Effector memory CD4-positive, alpha-beta T cell (primary cell): ENCODE measurements around the gene RHOBTB1.
"Not testable (repeated sequence)": the region's sequence is repeated elsewhere in the genome, so short reads cannot be mapped to it uniquely, and the experiment has no call there.

Experiments
- DNase-seq, 3 donors: peaks; one replicate each; pipeline ENCODE4 v3.0.0-alpha.2; 2020
- H3K27ac ChIP-seq: 2 replicates; pipeline ENCODE4 v1.7.0; 2013; ENCODE audit warnings: mild to moderate bottlenecking, low read length, moderate library complexity; ENCODE audit not compliant: insufficient read depth, poor library complexity, severe bottlenecking
- H3K27me3 ChIP-seq: replicated peaks from 2 replicates; pipeline ENCODE4 v1.7.0; 2013; ENCODE audit warnings: mild to moderate bottlenecking, low read length; ENCODE audit not compliant: insufficient read depth, control insufficient read depth, poor library complexity, severe bottlenecking
- H3K36me3 ChIP-seq: 2 replicates; pipeline ENCODE4 v1.7.0; 2013; ENCODE audit warnings: mild to moderate bottlenecking, low read length, moderate library complexity; ENCODE audit not compliant: control insufficient read depth, insufficient read depth
- H3K4me1 ChIP-seq: 2 replicates; pipeline ENCODE4 v1.7.0; 2013; ENCODE audit warnings: low read length, mild to moderate bottlenecking; ENCODE audit not compliant: control insufficient read depth, insufficient read depth, poor library complexity, severe bottlenecking
- H3K4me3 ChIP-seq: 2 replicates; pipeline ENCODE4 v1.7.0; 2013; ENCODE audit warnings: low read length, low read depth, mild to moderate bottlenecking; ENCODE audit not compliant: insufficient read depth, poor library complexity, severe bottlenecking
- H3K9me3 ChIP-seq: 2 replicates; pipeline ENCODE4 v1.7.0; 2013; ENCODE audit warnings: mild to moderate bottlenecking, low read length, moderate library complexity; ENCODE audit not compliant: control insufficient read depth

Gene RHOBTB1

GRCh38 chr10:60835049-60835448, 108.9 kb downstream of the RHOBTB1 start:
- no peaks in the 10 kb centered on the region for H3K4me1 ChIP-seq
- H3K36me3 ChIP-seq = no peaks in the 10 kb centered on the region
- H3K4me3 ChIP-seq = no peak overlapping the region
- no peak for DNase-seq
- H3K9me3 ChIP-seq = no peaks in the 10 kb centered on the region
- no peaks in the 10 kb centered on the region for H3K27me3 ChIP-seq
- no peak overlapping the region for H3K27ac ChIP-seq

GRCh38 chr10:60834401-60834800, 109.6 kb downstream of the RHOBTB1 start:
- Histone ChIP-seq H3K9me3 (no peaks in the 10 kb centered on the region), H3K4me1 (no peaks in the 10 kb centered on the region), H3K36me3 (no peaks in the 10 kb centered on the region), H3K27me3 (no peaks in the 10 kb centered on the region), H3K27ac (no peak overlapping the region), H3K4me3 (no peak overlapping the region)
- no peak for DNase-seq

- H3K4me1 ChIP-seq, DNase-seq, H3K27ac ChIP-seq, H3K27me3 ChIP-seq, H3K4me3 ChIP-seq, H3K9me3 ChIP-seq, H3K36me3 ChIP-seq: not testable (repeated sequence)
Observed at GRCh38 chr10:60832136-60832535, 111.8 kb downstream of the RHOBTB1 start.

- Histone ChIP-seq H3K27me3 (no peaks in the 10 kb centered on the region), H3K36me3 (no peaks in the 10 kb centered on the region), H3K27ac (no peak overlapping the region), H3K9me3 (no peaks in the 10 kb centered on the region), H3K4me3 (no peak overlapping the region), H3K4me1 (no peaks in the 10 kb centered on the region)
- no peak for DNase-seq
Observed at GRCh38 chr10:60828489-60828852, 115.5 kb downstream of the RHOBTB1 start.

- H3K4me3 ChIP-seq = no peak overlapping the region
- H3K9me3 ChIP-seq = no peaks in the 10 kb centered on the region
- no peak overlapping the region for H3K27ac ChIP-seq
- no peaks in the 10 kb centered on the region for H3K27me3 ChIP-seq
- no peaks in the 10 kb centered on the region for H3K36me3 ChIP-seq
- DNase-seq = no peak
- no peaks in the 10 kb centered on the region for H3K4me1 ChIP-seq
Observed at GRCh38 chr10:60827791-60828488, 116.0 kb downstream of the RHOBTB1 start.

- DNase-seq = no peak
- Histone ChIP-seq H3K4me3 (no peak overlapping the region), H3K9me3 (no peaks in the 10 kb centered on the region), H3K4me1 (no peaks in the 10 kb centered on the region), H3K36me3 (no peaks in the 10 kb centered on the region), H3K27me3 (no peaks in the 10 kb centered on the region), H3K27ac (no peak overlapping the region)
Observed at GRCh38 chr10:60825520-60825919, 118.5 kb downstream of the RHOBTB1 start.

GRCh38 chr10:60823324-60823723, 120.7 kb downstream of the RHOBTB1 start:
- DNase-seq = no peak
- Histone ChIP-seq H3K36me3 (no peaks in the 10 kb centered on the region), H3K27me3 (no peaks in the 10 kb centered on the region), H3K9me3 (no peaks in the 10 kb centered on the region), H3K27ac (no peak overlapping the region), H3K4me3 (no peak overlapping the region), H3K4me1 (no peaks in the 10 kb centered on the region)

- Histone ChIP-seq H3K4me3 (no peak overlapping the region), H3K36me3 (no peaks in the 10 kb centered on the region), H3K9me3 (no peaks in the 10 kb centered on the region), H3K27me3 (no peaks in the 10 kb centered on the region), H3K27ac (no peak overlapping the region), H3K4me1 (no peaks in the 10 kb centered on the region)
- no peak for DNase-seq
Observed at GRCh38 chr10:60822809-60823208, 121.2 kb downstream of the RHOBTB1 start.

- DNase-seq = no peak
- Histone ChIP-seq H3K27me3 (no peaks in the 10 kb centered on the region), H3K4me3 (no peak overlapping the region), H3K36me3 (no peaks in the 10 kb centered on the region), H3K27ac (no peak overlapping the region), H3K4me1 (no peaks in the 10 kb centered on the region), H3K9me3 (no peaks in the 10 kb centered on the region)
Observed at GRCh38 chr10:60821656-60822055, 122.3 kb downstream of the RHOBTB1 start.

- DNase-seq = no peak
- H3K9me3 ChIP-seq = no peaks in the 10 kb centered on the region
- H3K36me3 ChIP-seq = no peaks in the 10 kb centered on the region
- H3K4me3 ChIP-seq = no peak overlapping the region
- no peaks in the 10 kb centered on the region for H3K4me1 ChIP-seq
- no peak overlapping the region for H3K27ac ChIP-seq
- no peaks in the 10 kb centered on the region for H3K27me3 ChIP-seq
Observed at GRCh38 chr10:60820093-60820754, 123.8 kb downstream of the RHOBTB1 start.
